Prostate gland (tissue), 2 donors: ENCODE data around the gene KCNN1. TPM values are rescaled to one million over a fixed set of nuclear protein-coding genes. Genes with fewer than 3 reads are reported as not detected.

Experiments used
- DNase-seq: peaks from one replicate; pipeline ENCODE4 v3.0.0-alpha.2; 2019; ENCODE audit warnings: low spot score
- H3K27ac ChIP-seq, 2 donors: fragments of 200-600 bp; sonication (generic); 2 replicates each; pipeline ENCODE4 v1.5.1; 2017 to 2019
- H3K27me3 ChIP-seq: fragments of 200-600 bp; sonication (generic); replicated peaks from 2 replicates; pipeline ENCODE4 v1.5.1; 2019; ENCODE audit not compliant: insufficient read depth
- H3K36me3 ChIP-seq, 2 donors: fragments of 200-600 bp; sonication (generic); 1 replicate in 1 of 2; 2 replicates in 1 of 2; pipeline versions ENCODE4 v1.5.1 to v1.8.1; 2017 to 2019
- H3K4me1 ChIP-seq: fragments of 200-600 bp; sonication (generic); replicated peaks from 2 replicates; pipeline ENCODE4 v1.5.1; 2019
- H3K4me3 ChIP-seq, 2 donors: fragments of 200-600 bp; sonication (generic); 2 replicates each; pipeline ENCODE4 v1.5.1; 2017 to 2019
- H3K9me3 ChIP-seq: fragments of 200-600 bp; sonication (generic); 2 replicates; pipeline ENCODE4 v1.5.1; 2017
- CTCF ChIP-seq, 4 experiments: fragments of 200-600 bp in 2 of 4; fragments of 450-650 bp in 2 of 4; sonication (generic) in 2 of 4; IDR thresholded peaks; 1 replicate in 3 of 4; 2 replicates in 1 of 4; pipeline ENCODE4 v1.5.1; 2016 to 2019; ENCODE audit warnings: antibody characterized with exemption in 4 of 4, mild to moderate bottlenecking in 2 of 4, moderate library complexity in 2 of 4
- POLR2A ChIP-seq: fragments of 450-650 bp; IDR thresholded peaks from one replicate; pipeline ENCODE4 v1.6.1; 2016; ENCODE audit warnings: antibody characterized with exemption, mild to moderate bottlenecking
- POLR2AphosphoS5 ChIP-seq: sonication (generic); formaldehyde crosslinking; IDR thresholded peaks from one replicate; pipeline ENCODE4 v1.6.1; 2017; ENCODE audit warnings: antibody characterized with exemption
- WGBS: methylation state at CpG from one replicate; pipeline ENCODE4 v1.1.5; 2018; 5-methylcytosine and 5-hydroxymethylcytosine counted together
- intact Hi-C: fragments of 100-400 bp; cut with DNase I; formaldehyde crosslinking; loops from one replicate; pipeline ENCODE4 v1.14.2; 2022
- total RNA-seq, 2 donors: library from RNA; depleted of rRNA; stranded (reverse); fragments of >200 nt; gene quantifications; one replicate each; pipeline ENCODE4 v1.1.0, GENCODE V29; 2016

KCNN1 gene
- total RNA-seq, 2 donors from 2014 or later, result 0.36 to 5.6 TPM

- no peak for DNase-seq
- no peak for TF ChIP-seq POLR2A
- no peak for TF ChIP-seq CTCF (IDR thresholded peaks at IDR 0.05)
- no peak for TF ChIP-seq POLR2AphosphoS5
- Histone ChIP-seq H3K27me3 (no peaks in the 10 kb centered on the region), H3K27ac (no peak overlapping the region), H3K4me1 (no peaks in the 10 kb centered on the region), H3K4me3 (no peak overlapping the region), H3K36me3 (no peaks in the 10 kb centered on the region), H3K9me3 (no peaks in the 10 kb centered on the region)
- intact Hi-C loops, result no loop called here
- 87% methylated on average over 8 of the region's 8 CpGs for WGBS
Observed at GRCh38 chr19:17975032-17975431, 8.1 kb downstream of the KCNN1 start.

GRCh38 chr19:17977021-17977420, 10.1 kb downstream of the KCNN1 start:
- H3K9me3 ChIP-seq, result no peaks in the 10 kb centered on the region
- no peaks in the 10 kb centered on the region for H3K36me3 ChIP-seq
- intact Hi-C loops, result no loop called here
- TF ChIP-seq POLR2A (no peak), CTCF (IDR thresholded peaks at IDR 0.05) (no peak), POLR2AphosphoS5 (no peak)
- no peak overlapping the region for H3K27ac ChIP-seq
- H3K4me3 ChIP-seq, result no peak overlapping the region
- H3K27me3 ChIP-seq, result no peaks in the 10 kb centered on the region
- no peak for DNase-seq
- WGBS, result 87% methylated on average over 4 of the region's 4 CpGs
- no peaks in the 10 kb centered on the region for H3K4me1 ChIP-seq

GRCh38 chr19:17977488-17977887, 10.6 kb downstream of the KCNN1 start:
- 64% methylated on average over 7 of the region's 7 CpGs for WGBS
- intact Hi-C loops, result no loop called here
- no peak overlapping the region for H3K27ac ChIP-seq
- TF ChIP-seq POLR2AphosphoS5 (no peak), CTCF (IDR thresholded peaks at IDR 0.05) (no peak), POLR2A (no peak)
- H3K9me3 ChIP-seq, result no peaks in the 10 kb centered on the region
- H3K36me3 ChIP-seq, result no peaks in the 10 kb centered on the region
- H3K27me3 ChIP-seq, result no peaks in the 10 kb centered on the region
- H3K4me1 ChIP-seq, result no peaks in the 10 kb centered on the region
- H3K4me3 ChIP-seq, result no peak overlapping the region
- no peak for DNase-seq

- intact Hi-C loops, result no loop called here
Observed at GRCh38 chr19:17981611-17982010, 14.7 kb downstream of the KCNN1 start.

More at GRCh38 chr19:17981611-17982010, 14.7 kb downstream of the KCNN1 start:
- 95% methylated on average over 38 of the region's 38 CpGs for WGBS
- DNase-seq, result no peak
- H3K9me3 ChIP-seq, result no peaks in the 10 kb centered on the region
- H3K4me3 ChIP-seq, result no peak overlapping the region
- H3K36me3 ChIP-seq, result no peaks in the 10 kb centered on the region
- H3K27ac ChIP-seq, result no peak overlapping the region
- H3K27me3 ChIP-seq, result no peaks in the 10 kb centered on the region
- no peak for TF ChIP-seq POLR2A
- no peak for TF ChIP-seq CTCF (IDR thresholded peaks at IDR 0.05)
- TF ChIP-seq POLR2AphosphoS5, result no peak
- no peaks in the 10 kb centered on the region for H3K4me1 ChIP-seq
